ENCODE data around the gene PLB1.

- TF ChIP-seq EZH2phosphoT487 (IDR thresholded peaks at IDR 0.05; ENCODE audit: insufficient read depth, low read depth) (no peak), EZH2 (IDR thresholded peaks at IDR 0.05; ENCODE audit: insufficient read depth, poor library complexity, severe bottlenecking) (no peak)
Measured at GRCh38 chr2:28449488-28450395, 46.1 kb upstream of the PLB1 start.
